ENCODE data around the gene EIPR1. TPM values are rescaled to one million over a fixed set of nuclear protein-coding genes. Genes with fewer than 3 reads are reported as not detected.
"Not testable (repeated sequence)": the region's sequence is repeated elsewhere in the genome, so short reads cannot be mapped to it uniquely, and the experiment has no call there.

The EIPR1 gene
- total and polyA plus RNA-seq, 4 donors: 26.2 to 45.4 (median 36.1) TPM

DNA sequence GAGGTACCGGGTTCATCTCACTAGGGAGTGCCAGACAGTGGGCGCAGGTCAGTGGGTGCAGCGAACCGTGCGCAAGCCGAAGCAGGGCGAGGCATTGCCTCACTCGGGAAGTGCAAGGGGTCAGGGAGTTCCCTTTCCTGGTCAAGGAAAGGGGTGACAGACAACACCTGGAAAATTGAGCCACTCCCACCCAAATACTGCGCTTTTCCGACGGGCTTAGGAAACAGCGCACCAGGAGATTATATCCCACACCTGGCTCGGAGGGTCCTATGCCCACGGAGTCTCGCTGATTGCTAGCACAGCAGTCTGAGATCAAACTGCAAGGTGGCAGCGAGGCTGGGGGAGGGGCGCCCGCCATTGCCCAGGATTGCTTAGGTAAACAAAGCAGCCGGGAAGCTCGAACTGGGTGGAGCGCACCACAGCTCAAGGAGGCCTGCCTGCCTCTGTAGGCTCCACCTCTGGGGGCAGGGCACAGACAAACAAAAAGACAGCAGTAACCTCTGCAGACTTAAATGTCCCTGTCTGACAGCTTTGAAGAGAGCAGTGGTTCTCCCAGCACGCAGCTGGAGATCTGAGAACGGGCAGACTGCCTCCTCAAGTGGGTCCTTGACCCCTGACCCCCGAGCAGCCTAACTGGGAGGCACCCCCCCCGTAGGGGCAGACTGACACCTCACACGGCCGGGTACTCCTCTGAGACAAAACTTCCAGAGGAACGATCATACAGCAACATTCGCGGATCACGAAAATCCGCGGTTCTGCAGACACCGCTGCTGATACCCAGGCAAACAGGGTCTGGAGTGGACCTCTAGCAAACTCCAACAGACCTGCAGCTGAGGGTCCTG lies 8.1 kb downstream of the EIPR1 start:
- H3K4me1 ChIP-seq (ENCODE audit: control insufficient read depth, insufficient read depth, low read length); DNase-seq (ENCODE audit: low read depth in 4 of 6, low spot score in 6 of 6); H3K4me3 ChIP-seq (ENCODE audit: low read depth, low read length); H3K9me3 ChIP-seq (ENCODE audit: control insufficient read depth, insufficient read depth, low read length); H3K27me3 ChIP-seq (ENCODE audit: control insufficient read depth, insufficient read depth, low read length); H3K36me3 ChIP-seq (ENCODE audit: control insufficient read depth, insufficient read depth, low read length); H3K27ac ChIP-seq (ENCODE audit: low read depth, low read length): not testable (repeated sequence)
- WGBS (ENCODE audit: insufficient coverage): 100% methylated on average over 4 of the region's 34 CpGs

GRCh38 chr2:3368261-3368722 lies 9.3 kb downstream of the EIPR1 start:
- 96% methylated on average over 4 of the region's 4 CpGs for WGBS (ENCODE audit: insufficient coverage)
- Histone ChIP-seq H3K4me3 (ENCODE audit: low read depth, low read length) (no peak overlapping the region), H3K27ac (ENCODE audit: low read depth, low read length) (no peak overlapping the region), H3K36me3 (ENCODE audit: control insufficient read depth, insufficient read depth, low read length) (no peaks in the 10 kb centered on the region), H3K4me1 (ENCODE audit: control insufficient read depth, insufficient read depth, low read length) (no peaks in the 10 kb centered on the region), H3K9me3 (ENCODE audit: control insufficient read depth, insufficient read depth, low read length) (no peaks in the 10 kb centered on the region), H3K27me3 (ENCODE audit: control insufficient read depth, insufficient read depth, low read length) (no peaks in the 10 kb centered on the region)
- DNase-seq (ENCODE audit: low read depth in 4 of 6, low spot score in 6 of 6): no peak

- Histone ChIP-seq H3K4me3 (ENCODE audit: low read depth, low read length) (no peak overlapping the region), H3K9me3 (ENCODE audit: control insufficient read depth, insufficient read depth, low read length) (no peaks in the 10 kb centered on the region), H3K27ac (ENCODE audit: low read depth, low read length) (no peak overlapping the region), H3K27me3 (ENCODE audit: control insufficient read depth, insufficient read depth, low read length) (no peaks in the 10 kb centered on the region), H3K36me3 (ENCODE audit: control insufficient read depth, insufficient read depth, low read length) (no peaks in the 10 kb centered on the region), H3K4me1 (ENCODE audit: control insufficient read depth, insufficient read depth, low read length) (no peaks in the 10 kb centered on the region)
- no peak for DNase-seq (ENCODE audit: low read depth in 4 of 6, low spot score in 6 of 6)
- WGBS (ENCODE audit: insufficient coverage): 93% methylated on average over 2 of the region's 5 CpGs
Measured at GRCh38 chr2:3365219-3365618, 12.4 kb downstream of the EIPR1 start.

DNA sequence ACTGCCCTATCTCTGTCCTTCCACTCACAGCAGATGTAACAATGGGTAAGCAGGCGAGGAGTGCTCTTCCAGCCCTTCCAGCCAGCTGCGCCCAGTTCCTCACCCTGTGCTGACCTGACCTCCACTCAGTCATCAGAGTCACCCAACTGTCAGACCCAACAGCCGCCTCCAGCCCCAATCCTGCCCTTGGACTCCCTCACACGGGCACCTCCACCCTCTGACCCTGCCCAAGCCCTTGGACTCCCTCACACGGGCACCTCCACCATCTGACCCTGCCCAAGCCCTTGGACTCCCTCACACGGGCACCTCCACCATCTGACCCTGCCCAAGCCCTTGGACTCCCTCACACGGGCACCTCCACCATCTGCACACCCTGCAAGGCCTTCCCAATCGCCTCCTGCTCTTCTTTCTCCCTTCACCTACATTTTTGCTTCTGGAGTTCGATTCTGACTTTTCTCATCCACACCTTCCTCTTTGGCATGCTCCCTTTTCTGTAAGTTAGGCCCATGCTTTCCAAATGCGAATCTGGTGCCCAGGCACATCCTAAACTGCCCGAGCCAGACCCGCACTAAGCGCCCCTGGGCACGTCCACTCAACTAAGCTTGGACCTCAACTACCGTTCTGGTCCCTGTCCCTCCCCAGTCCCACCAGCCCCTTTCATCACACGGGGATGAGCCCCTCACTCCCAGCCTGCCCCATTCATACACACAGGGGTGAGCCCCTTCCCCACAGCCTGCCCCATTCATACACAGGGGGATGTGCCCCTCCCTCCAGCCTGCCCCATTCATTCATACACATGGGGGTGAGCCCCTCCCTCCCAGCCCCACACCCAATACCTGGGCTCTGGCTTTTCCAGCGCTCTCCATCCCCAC lies 15.9 kb downstream of the EIPR1 start:
- no peak overlapping the region for H3K27ac ChIP-seq (ENCODE audit: low read depth, low read length)
- no peaks in the 10 kb centered on the region for H3K27me3 ChIP-seq (ENCODE audit: control insufficient read depth, insufficient read depth, low read length)
- no peaks in the 10 kb centered on the region for H3K9me3 ChIP-seq (ENCODE audit: control insufficient read depth, insufficient read depth, low read length)
- DNase-seq (ENCODE audit: low read depth in 4 of 6, low spot score in 6 of 6): no peak
- H3K4me3 ChIP-seq (ENCODE audit: low read depth, low read length): no peak overlapping the region
- H3K36me3 ChIP-seq (ENCODE audit: control insufficient read depth, insufficient read depth, low read length): no peaks in the 10 kb centered on the region
- WGBS (ENCODE audit: insufficient coverage): 89% methylated on average over 17 of the region's 17 CpGs
- H3K4me1 ChIP-seq (ENCODE audit: control insufficient read depth, insufficient read depth, low read length): no peaks in the 10 kb centered on the region

DNA sequence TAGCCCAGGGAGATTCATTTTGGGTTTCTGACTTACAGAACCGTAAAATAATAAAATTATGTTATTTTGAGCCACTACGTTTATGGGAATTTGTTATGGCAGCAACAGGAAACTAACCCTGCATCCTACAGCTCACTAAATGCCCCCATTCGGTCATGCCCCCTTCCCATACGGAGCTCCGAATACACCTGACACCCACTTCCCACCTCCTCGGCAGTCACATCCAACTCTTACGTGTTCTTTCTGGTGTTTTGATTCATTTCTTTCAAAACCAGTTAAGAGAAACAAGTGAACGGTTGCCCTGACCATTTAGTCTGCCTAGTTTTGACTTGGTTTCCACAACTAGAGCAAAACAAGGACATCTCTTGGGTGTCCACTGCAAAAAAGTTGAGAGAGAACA lies 19.7 kb downstream of the EIPR1 start:
- Histone ChIP-seq H3K4me1 (ENCODE audit: control insufficient read depth, insufficient read depth, low read length) (no peaks in the 10 kb centered on the region), H3K27me3 (ENCODE audit: control insufficient read depth, insufficient read depth, low read length) (no peaks in the 10 kb centered on the region), H3K4me3 (ENCODE audit: low read depth, low read length) (no peak overlapping the region), H3K27ac (ENCODE audit: low read depth, low read length) (no peak overlapping the region), H3K9me3 (ENCODE audit: control insufficient read depth, insufficient read depth, low read length) (no peaks in the 10 kb centered on the region), H3K36me3 (ENCODE audit: control insufficient read depth, insufficient read depth, low read length) (no peaks in the 10 kb centered on the region)
- no peak for DNase-seq (ENCODE audit: low read depth in 4 of 6, low spot score in 6 of 6)
- 99% methylated on average over 7 of the region's 8 CpGs for WGBS (ENCODE audit: insufficient coverage)

DNA sequence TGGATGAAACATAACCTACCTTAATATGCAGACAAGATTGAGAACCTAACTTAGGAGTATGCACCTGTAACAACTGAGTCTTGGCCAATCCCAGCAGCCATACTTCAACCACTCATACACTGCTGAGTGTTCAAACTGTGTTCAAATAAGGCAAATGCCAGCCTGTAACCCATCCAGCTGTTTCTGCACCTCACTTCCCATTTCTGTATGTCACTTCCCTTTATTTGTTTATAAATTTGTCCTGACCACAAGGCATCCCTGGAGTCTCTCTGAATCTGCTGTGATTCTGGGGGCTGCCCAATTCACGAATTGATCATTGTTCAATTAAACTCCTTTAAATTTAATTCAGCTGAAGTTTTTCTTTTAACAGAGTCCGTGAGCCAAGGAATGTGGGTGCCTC lies 20.2 kb downstream of the EIPR1 start:
- not testable (repeated sequence) for H3K4me1 ChIP-seq (ENCODE audit: control insufficient read depth, insufficient read depth, low read length); H3K27ac ChIP-seq (ENCODE audit: low read depth, low read length); DNase-seq (ENCODE audit: low read depth in 4 of 6, low spot score in 6 of 6); H3K9me3 ChIP-seq (ENCODE audit: control insufficient read depth, insufficient read depth, low read length); H3K36me3 ChIP-seq (ENCODE audit: control insufficient read depth, insufficient read depth, low read length); H3K4me3 ChIP-seq (ENCODE audit: low read depth, low read length); H3K27me3 ChIP-seq (ENCODE audit: control insufficient read depth, insufficient read depth, low read length)
- 100% methylated on average over 1 of the region's 2 CpGs for WGBS (ENCODE audit: insufficient coverage)

DNA sequence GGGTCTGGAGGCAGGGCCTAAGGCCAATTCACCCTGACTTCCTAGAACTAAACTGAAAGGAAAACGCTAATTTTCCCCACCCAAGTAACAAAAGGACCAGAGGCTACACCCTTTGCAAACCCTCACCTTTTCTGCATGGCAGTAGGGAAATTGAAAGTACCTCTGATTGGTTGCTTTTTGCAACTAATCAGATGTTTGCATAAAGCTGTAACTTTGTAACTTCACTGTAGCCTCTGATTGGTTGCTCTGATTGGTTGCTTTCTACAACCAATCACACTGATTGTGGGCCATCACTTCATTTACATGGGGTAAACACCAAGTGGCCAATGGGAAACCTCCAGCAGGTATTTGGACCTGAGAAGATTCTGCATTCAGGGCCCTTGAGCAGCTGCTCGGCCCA lies 20.8 kb downstream of the EIPR1 start:
- Histone ChIP-seq H3K27me3 (ENCODE audit: control insufficient read depth, insufficient read depth, low read length) (no peaks in the 10 kb centered on the region), H3K4me1 (ENCODE audit: control insufficient read depth, insufficient read depth, low read length) (no peaks in the 10 kb centered on the region), H3K27ac (ENCODE audit: low read depth, low read length) (no peak overlapping the region), H3K9me3 (ENCODE audit: control insufficient read depth, insufficient read depth, low read length) (no peaks in the 10 kb centered on the region), H3K36me3 (ENCODE audit: control insufficient read depth, insufficient read depth, low read length) (no peaks in the 10 kb centered on the region), H3K4me3 (ENCODE audit: low read depth, low read length) (no peak overlapping the region)
- WGBS (ENCODE audit: insufficient coverage): no CpG with 5 or more reads among the region's 2 CpGs
- DNase-seq (ENCODE audit: low read depth in 4 of 6, low spot score in 6 of 6): no peak

DNA sequence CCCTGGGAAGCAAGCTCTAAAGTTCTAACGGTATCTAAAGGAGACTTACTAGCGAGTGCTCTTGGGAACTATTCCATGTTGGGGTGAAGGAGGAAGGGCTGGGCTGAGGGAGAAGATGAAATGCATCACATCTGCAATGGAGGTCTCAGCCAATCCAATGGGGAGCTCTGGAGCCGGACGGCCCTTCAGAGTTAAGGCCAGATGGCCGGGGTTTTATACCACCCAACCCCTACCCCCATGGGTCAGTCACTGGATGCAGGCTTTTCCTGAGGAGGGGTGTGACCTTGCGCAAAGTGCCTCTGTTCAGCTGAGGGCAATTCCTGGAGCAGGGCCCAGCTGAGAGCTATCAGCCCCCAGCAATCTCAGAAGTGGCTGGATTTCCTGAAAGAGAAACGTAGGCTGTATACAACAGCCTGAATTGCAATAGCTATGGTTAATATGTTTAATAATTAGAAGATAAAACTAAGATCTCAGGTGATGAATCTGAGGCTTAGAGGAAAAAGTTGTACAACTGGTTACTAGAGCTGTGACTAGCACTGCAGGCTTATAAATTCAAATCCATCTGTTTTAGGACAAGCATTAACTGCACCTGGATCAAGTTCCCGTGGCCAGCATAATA lies 21.6 kb downstream of the EIPR1 start:
- WGBS (ENCODE audit: insufficient coverage): 95% methylated on average over 4 of the region's 8 CpGs
- no peaks in the 10 kb centered on the region for H3K9me3 ChIP-seq (ENCODE audit: control insufficient read depth, insufficient read depth, low read length)
- H3K27ac ChIP-seq (ENCODE audit: low read depth, low read length): no peak overlapping the region
- no peak for DNase-seq (ENCODE audit: low read depth in 4 of 6, low spot score in 6 of 6)
- no peak overlapping the region for H3K4me3 ChIP-seq (ENCODE audit: low read depth, low read length)
- no peaks in the 10 kb centered on the region for H3K4me1 ChIP-seq (ENCODE audit: control insufficient read depth, insufficient read depth, low read length)
- no peaks in the 10 kb centered on the region for H3K27me3 ChIP-seq (ENCODE audit: control insufficient read depth, insufficient read depth, low read length)
- H3K36me3 ChIP-seq (ENCODE audit: control insufficient read depth, insufficient read depth, low read length): no peaks in the 10 kb centered on the region

DNA sequence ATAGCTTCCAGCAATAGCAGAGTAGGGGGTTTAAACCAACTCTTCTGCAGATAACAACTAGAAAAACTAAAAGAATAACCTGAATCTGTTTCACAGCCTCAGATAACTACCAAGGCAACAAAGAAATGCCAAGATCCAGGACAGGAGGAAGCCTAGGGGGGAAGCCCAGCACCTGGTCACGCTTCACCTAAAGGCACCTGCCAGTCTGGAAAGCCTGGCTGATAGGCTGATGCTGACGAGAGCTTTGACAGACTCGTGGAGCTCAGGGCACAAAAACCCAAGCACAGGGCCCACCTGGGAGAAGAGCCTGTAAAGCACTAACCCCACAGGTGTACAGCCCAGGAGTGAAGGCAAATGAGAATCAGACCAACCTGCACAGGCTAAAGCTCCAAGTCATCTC lies 22.6 kb downstream of the EIPR1 start:
- no peak overlapping the region for H3K27ac ChIP-seq (ENCODE audit: low read depth, low read length)
- no peaks in the 10 kb centered on the region for H3K9me3 ChIP-seq (ENCODE audit: control insufficient read depth, insufficient read depth, low read length)
- no peaks in the 10 kb centered on the region for H3K27me3 ChIP-seq (ENCODE audit: control insufficient read depth, insufficient read depth, low read length)
- no peak for DNase-seq (ENCODE audit: low read depth in 4 of 6, low spot score in 6 of 6)
- WGBS (ENCODE audit: insufficient coverage): 95% methylated on average over 3 of the region's 3 CpGs
- H3K4me1 ChIP-seq (ENCODE audit: control insufficient read depth, insufficient read depth, low read length): no peaks in the 10 kb centered on the region
- no peaks in the 10 kb centered on the region for H3K36me3 ChIP-seq (ENCODE audit: control insufficient read depth, insufficient read depth, low read length)
- no peak overlapping the region for H3K4me3 ChIP-seq (ENCODE audit: low read depth, low read length)

Data from spinal cord (tissue), 10 donors.